ENCODE data around the gene GPI.
"Not testable (repeated sequence)": the region's sequence is repeated elsewhere in the genome, so short reads cannot be mapped to it uniquely, and the experiment has no call there.

Gene GPI

DNA sequence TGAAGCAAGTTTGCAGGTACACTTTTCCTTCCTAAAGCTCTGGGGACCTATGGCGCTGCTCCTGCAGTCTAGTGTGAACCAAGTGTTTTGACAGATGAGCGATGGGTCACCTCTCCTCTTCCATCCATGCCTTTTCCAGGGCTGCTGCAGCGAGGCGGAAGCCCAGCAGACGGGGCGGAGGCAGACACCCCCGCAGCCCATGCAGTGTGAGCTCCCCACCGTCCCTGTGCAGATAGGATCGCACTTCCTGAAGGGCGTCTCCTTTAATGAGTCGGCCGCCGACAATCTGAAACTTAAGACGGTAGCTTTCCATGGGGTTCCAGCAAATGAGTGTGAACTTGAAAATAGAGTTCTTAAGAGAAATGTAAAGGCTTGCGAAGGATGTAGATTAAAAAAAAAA is 37.1 kb upstream of the GPI start:
- DNase-seq (ENCODE audit: low read depth): no peak
- no peak for TF ChIP-seq CTCF (conservative IDR thresholded peaks at IDR 0.05; ENCODE audit: low read depth, low read length)

DNA sequence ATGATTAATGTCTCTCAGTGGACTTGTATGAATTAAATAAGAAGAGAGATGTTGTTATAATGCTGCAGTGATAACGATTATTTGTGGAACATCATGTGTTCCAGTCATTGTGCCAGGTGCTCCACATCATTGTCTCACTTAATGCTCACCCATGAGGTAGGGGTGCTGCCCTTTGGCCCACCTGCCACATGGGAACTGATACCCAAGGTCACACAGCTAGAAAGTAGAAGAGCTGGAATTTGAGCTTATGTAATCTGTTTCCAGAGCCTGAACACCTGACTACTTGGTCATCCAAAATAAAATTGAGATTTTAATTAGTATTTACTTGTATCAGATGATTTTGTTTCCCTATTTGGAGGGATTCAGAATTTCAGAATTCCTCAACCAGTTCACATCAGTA is 36.0 kb upstream of the GPI start:
- no peak for DNase-seq (ENCODE audit: low read depth)
- no peak overlapping the region for H3K4me3 ChIP-seq (ENCODE audit: low read depth, low read length)
- TF ChIP-seq CTCF (conservative IDR thresholded peaks at IDR 0.05; ENCODE audit: low read depth, low read length): no peak

More for the DNA sequence above, 37.1 kb upstream of the GPI start:
- H3K4me3 ChIP-seq (ENCODE audit: low read depth, low read length): no peak overlapping the region

DNA sequence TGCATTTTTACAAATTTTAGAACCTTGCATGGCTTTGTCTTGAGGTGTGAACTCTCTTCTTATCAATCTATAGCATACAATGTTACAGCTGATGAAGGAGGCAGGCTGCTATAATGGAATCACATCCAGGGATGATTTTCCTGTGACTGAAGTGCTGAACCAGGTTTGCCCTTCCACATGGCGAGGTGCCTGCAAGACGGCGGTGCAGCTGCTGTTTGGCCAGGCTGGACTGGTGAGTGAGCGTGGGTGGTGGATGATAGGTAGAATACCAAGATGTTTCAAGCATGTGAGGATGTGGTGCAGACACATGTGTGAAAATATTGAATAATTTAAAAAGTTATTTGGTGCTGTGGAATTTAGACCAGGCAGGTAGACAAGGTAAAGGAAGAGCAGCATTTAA is 34.9 kb upstream of the GPI start:
- H3K4me3 ChIP-seq (ENCODE audit: low read depth, low read length): no peak overlapping the region
- no peak for TF ChIP-seq CTCF (conservative IDR thresholded peaks at IDR 0.05; ENCODE audit: low read depth, low read length)
- no peak for DNase-seq (ENCODE audit: low read depth)

GRCh38 chr19:34330596-34330995 is 34.4 kb upstream of the GPI start:
- DNase-seq (ENCODE audit: low read depth); H3K4me3 ChIP-seq (ENCODE audit: low read depth, low read length): not testable (repeated sequence)

- not testable (repeated sequence) for DNase-seq (ENCODE audit: low read depth)
Observed at GRCh38 chr19:34331596-34331995, 33.4 kb upstream of the GPI start.

GRCh38 chr19:34332027-34332760 is 32.8 kb upstream of the GPI start:
- no peak for TF ChIP-seq CTCF (conservative IDR thresholded peaks at IDR 0.05; ENCODE audit: low read depth, low read length)
- no peak overlapping the region for H3K4me3 ChIP-seq (ENCODE audit: low read depth, low read length)
- no peak for DNase-seq (ENCODE audit: low read depth)

More at GRCh38 chr19:34331596-34331995, 33.4 kb upstream of the GPI start:
- not testable (repeated sequence) for H3K4me3 ChIP-seq (ENCODE audit: low read depth, low read length)

DNA sequence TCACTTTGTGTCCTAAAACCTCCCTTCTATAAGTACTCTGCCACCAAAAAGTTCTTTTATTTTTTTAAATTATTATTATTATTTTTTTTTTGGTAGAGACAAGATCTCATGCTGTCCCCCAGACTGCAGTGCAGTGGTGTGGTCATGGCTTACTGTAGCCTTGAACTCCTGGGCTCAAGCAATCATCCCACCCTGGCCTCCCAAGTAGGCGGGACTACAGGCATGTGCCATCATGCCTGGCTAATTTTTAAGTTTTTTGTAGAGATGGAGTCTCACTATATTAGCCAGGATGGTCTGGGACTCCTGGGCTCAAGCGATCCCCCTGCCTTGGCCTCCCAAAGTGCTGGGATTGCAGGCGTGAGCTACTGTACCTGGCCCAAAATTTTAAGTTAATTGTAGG is 29.1 kb upstream of the GPI start:
- H3K4me3 ChIP-seq (ENCODE audit: low read depth, low read length): no peak overlapping the region
- no peak for DNase-seq (ENCODE audit: low read depth)
- no peak for TF ChIP-seq CTCF (conservative IDR thresholded peaks at IDR 0.05; ENCODE audit: low read depth, low read length)

GRCh38 chr19:34336781-34337271 is 28.2 kb upstream of the GPI start:
- no peak overlapping the region for H3K4me3 ChIP-seq (ENCODE audit: low read depth, low read length)
- DNase-seq (ENCODE audit: low read depth): peak; percentile 53
- TF ChIP-seq CTCF (conservative IDR thresholded peaks at IDR 0.05; ENCODE audit: low read depth, low read length): peak; percentile 67

All from choroid plexus epithelial cell (primary cell).